T-helper 2 cell (primary cell): ENCODE measurements around the gene VAMP2.
A peak's percentile ranks its signal among the peaks of the same experiment; 100 is the strongest.
"Not testable (repeated sequence)": the region's sequence is repeated elsewhere in the genome, so short reads cannot be mapped to it uniquely, and the experiment has no call there.

Experiments used
- DNase-seq, 5 experiments: peaks; one replicate each; pipeline versions ENCODE4 v3.0.0 to v3.0.0-alpha.2; 2012 to 2022

The VAMP2 gene

GRCh38 chr17:8176197-8176940, 13.6 kb upstream of the VAMP2 start, which contains the start of gene TMEM107:
TSS of gene TMEM107 (minus strand) at chr17:8176380. CDS start at chr17:8176286, 94 bp downstream.
- peak; percentile 66 to 88 (median 77) for DNase-seq

DNA sequence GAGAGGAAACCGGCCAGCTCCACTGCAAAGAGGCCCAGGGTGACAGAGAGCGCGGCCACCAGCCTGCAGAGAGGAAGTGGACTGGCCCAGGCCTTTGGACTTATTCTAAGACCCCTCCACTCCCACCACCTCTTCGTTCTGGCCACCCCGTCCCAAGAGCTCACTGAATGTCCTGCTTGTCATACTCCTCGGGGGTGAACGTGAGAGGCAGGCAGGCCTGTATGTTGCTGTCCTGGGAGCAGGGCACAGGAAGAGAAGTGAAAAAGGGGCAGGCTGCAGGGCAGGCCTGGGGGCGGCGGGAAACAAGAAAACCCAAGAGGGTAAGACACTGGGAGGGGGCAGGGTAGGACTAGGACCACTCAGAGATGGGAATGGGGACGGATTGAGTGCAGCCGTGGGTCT, 13.0 kb upstream of the VAMP2 start:
- no peak for DNase-seq

DNA sequence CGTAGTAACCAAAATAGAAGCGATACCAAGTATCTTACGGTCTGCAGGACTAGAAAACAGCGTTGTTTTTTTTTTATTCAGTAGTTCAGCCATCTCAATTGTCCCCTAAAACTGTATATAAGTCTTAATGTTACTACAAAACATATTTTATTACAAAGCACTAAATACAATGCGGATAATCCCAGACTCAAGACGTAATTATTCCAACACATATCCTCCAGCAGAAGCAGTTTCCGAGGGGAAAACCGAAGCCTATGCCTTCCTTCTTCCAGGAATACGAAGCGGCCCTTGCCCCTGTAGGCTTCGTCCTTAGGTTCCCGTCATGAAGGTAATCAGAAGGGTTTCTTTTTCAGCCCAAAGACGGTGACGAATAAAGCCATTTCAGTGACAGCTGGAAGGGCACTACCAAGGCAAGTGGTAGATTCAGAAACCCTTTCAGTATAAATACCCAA, 11.1 kb upstream of the VAMP2 start:
- no peak for DNase-seq

GRCh38 chr17:8173056-8173870, 10.5 kb upstream of the VAMP2 start:
- peak in 4 of 5 experiments; percentile 70 to 98 (median 80) for DNase-seq

GRCh38 chr17:8170186-8170585, 7.4 kb upstream of the VAMP2 start:
- DNase-seq = not testable (repeated sequence)

GRCh38 chr17:8167526-8167925, 4.8 kb upstream of the VAMP2 start:
- DNase-seq = no peak

GRCh38 chr17:8166731-8167130, 4.0 kb upstream of the VAMP2 start:
- DNase-seq = no peak

- DNase-seq = peak in 1 of 5 experiments; percentile 61
These were observed 2.0 kb upstream of the VAMP2 start for GRCh38 chr17:8164815-8165131.

DNA sequence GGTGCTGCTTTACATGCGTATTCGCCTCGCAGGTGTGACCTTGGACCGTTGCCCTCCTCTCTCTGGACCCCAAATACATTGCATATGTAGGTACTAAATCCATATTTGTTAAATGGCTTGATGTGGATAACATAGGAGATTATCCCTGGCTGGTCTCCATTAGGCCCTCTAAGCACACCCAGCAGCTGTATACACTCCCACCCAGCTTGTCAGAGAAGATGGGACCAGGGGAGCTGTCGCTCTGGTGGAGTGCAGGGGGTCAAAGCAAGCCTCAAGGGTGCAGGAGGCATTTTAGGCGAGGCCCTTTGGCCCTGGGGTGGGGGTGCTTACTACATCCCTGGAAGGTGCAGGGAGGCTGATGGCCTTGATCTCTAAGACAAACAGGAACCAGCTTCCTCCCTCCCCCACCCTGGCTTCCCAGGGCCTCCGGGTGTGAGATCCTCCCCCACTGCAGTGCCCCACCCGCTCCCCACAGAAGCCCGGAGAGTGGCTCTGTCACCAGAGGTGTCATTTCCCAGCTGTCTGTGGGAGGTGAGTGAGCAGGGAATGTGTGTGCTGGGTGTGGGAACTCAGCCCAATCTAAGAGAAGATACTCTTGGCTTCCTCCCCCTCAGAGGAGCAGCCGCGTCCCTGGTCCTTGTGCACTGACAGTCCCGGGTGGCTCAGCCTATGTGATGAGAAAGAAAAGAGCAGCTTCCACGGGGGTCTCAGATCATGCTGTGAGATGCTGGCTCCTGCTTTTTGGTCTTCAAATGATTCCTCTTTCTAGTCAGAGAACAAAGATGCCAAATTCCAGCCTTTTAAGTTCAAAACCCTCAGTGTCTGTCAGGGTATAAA, 1.4 kb upstream of the VAMP2 start:
- peak in 4 of 5 experiments; percentile 46 to 86 (median 69) for DNase-seq

DNA sequence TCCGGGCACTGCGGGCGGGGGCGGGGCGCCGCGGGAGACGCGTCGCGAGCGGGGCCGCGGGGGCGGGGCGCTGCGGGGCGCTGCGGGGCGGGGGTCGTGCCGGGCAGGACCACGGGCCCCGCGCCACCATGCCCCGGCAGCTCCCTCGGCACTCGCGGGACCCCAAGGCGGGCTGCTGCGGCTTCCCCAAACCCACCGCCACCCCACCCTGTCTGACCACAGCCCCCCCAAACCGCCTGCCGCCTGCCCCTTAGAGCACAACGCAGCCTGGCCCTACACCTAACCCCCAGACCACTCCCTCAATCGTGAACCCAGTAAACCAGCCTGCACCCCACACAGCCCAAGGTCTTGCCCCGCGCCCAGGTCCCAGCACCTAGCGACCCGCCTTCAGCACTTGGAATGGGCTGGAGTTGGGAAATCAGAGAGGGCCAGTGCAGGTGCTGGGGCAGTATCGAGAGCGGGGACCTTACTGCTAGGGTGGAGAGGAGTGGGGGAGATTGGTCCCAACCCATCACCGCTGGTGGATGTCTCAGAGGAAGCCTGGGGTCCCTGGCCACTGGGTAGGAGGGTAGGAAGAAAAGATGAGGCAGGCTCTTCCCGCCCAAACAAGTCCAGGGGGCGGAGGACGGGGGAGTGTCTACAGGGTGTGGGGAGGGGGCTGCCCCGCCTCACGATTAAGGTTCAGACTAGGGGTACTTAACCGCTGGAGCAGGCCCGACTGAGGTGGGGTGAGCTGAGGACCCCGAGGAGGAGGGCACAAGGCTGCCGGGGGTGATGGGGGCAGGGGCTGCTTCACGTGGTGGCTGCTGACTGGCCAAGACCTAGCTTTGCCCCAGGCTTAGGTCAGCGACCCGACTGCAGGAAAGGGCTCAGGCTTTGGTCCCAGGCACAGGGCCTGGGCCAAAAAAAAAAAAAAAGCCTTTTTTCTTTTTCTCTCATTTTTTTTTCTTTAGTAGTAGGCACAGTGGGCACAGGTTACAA, 539 bp upstream of the VAMP2 start:
- DNase-seq = peak in 1 of 5 experiments; percentile 27

- DNase-seq = peak in 1 of 5 experiments; percentile 46
These were observed 1.2 kb downstream of the VAMP2 start for GRCh38 chr17:8161289-8162232.

DNA sequence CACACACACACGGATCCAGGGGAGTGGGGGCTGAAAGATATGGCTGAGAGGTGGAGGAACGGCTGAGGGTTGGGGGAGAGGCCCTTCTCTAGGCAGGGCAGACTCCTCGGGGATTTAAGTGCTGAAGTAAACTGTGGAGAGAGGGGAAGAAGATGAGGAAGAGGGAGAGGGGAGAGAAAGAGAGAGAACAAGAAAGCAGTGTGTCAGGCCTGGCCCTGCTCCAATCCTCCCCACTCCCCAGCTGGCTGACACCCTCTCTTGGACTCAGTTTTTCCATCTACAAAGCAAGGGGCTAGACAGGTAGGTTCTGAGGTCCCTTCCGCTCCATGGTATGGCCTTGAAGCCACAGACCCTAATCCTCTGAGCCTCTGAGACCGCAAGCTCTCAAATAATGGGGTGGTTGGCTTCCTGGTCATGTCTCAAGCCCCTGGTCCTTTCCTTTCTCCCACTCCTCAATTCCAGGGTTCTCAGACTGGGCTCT, 2.0 kb downstream of the VAMP2 start:
- DNase-seq = no peak

DNA sequence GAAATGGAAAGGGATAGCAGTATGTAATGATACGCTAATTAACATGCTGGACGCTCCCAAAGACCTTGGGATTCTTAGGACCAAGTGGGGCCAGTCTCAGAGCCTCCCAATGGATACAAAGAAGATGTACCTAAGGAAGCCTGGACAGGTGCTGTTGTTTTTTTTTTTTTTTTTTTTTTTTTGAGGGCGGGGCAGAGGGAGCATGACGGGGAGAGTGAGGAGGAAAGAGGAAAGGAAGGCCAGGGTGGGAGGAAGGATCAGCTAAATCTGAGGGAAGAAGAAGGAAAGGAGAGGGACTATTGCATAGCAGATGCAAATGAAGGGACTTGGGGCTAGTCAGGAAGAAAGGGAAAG, 2.5 kb downstream of the VAMP2 start:
- DNase-seq = no peak

DNA sequence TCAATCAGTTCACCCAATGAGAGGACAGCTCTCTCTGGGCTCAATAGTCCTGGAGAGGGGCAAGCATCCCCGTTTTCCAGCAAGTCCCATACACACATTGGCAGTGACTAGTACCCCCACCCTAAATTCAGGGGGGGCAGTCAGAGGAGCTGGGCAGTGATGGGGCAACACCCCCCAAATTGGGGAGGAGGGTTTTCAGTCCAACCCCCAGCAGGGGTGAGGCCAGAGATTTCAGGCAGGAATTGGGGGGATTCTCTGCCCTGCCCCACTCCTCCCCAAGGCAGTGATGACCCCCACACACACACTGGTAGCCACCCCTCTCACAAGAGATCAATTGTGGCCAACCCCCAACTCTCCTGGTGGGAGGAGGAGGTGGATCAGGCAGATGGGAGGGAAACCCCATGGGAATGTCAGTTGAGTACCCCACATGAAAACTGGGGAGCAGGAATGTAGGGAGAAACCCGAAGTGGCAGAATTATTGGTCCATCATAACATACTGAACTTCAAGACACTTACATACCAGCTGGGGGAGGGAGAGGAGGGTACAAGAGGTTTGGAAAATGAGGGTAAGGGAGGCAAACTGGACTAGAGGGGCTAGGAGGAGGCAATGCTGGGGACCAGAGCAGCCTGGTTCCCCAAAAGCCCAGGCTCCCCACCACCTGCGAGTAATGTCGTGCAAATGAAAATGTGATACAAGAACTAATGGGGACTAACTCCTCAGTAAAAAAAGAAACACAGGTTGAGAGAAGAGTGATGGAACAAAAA, 3.1 kb downstream of the VAMP2 start:
- no peak for DNase-seq

DNA sequence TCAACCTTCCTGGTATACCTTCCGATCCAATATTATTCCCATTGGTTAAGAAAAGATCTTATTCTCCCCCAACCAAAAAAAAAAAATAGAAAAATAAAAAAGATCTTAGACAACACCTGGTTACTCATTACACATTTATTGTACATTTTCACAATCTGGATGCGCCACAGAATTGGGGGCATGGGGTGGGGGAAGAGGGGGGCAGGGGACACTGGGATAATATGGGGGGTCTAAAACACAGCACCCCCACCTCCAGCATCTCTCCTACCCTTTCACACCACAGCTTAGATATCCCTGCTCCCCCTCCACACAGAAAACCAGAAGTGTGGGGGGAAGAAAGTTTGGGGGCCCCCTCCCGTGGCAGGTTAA, 3.7 kb downstream of the VAMP2 start:
- no peak for DNase-seq

DNA sequence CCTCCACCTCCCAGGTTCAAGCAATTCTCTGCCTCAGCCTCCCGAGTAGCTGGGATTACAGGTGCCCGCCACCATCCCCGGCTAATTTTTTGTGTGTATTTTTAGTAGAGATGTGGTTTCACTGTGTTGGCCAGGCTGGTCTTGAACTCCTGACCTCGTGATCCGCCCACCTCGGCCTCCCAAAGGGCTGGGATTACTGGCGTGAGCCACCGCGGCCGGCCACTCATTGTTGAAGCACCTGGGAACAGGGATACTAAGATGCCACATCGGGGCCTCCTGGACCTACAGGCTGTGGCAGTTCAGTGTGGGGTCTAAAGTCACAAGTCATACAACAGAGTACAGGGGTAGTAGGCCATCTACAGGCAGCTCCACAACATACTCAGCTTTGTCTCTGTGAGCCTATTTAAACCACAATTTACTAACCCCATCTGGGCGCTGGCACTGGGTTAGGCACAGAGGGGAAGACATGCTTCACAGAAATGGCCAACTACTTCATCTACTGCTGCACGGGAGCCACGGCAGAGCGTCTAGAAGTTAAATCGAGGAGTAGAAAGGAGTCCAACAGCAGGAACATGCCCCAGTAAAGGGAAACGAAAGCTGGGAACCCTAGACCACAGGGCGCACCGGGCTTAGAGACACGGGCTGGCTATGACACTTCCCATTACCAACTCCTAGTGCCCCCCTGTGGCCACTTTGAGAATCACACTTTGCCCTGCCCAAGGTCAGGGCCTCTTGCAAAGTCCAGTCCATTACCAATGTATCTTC, 4.3 kb downstream of the VAMP2 start:
- DNase-seq = peak; percentile 66 to 86 (median 79)

DNA sequence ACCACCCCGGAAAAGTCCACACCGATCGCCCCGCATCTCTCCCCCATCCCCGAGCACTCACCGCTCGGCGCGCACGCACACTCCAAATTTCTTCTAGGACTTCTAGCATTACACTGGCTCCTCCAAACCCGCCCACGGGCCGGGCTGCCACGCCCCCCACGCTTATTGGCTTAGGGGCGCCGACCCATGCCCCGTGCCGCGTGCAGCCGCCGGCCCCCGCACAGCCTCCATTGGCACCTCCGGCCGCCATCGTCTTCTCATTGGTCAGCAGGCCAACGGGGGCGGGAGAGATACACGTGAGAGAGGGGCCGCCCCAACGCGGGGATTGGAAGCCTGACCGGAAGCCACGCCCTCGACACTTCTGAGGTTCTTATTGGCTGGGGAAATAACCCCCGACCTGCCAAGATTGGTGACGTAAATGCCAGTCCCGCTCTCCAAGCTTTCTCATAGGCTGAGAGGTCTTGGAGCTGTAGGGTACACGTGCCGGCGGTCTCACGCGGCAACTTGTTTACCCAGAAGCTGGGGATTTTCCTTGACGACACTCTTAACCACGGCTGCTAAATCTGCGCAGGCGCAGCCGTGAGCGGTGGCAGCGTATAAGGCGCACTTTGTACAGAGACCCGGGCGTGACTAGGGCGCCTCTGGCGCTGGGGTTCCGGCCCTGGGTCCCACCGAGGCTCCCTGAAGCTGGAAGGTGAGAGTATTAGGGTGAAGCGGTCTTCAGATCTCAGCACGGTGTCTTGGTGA, 6.3 kb downstream of the VAMP2 start:
- peak; percentile 99 to 100 (median 100) for DNase-seq

GRCh38 chr17:8155996-8156245, 6.8 kb downstream of the VAMP2 start:
- DNase-seq = no peak
